HG03575 (cell line): ENCODE measurements around the gene ITGB6.

Experiments used
- ATAC-seq: cut with Tn5 transposase; IDR thresholded peaks from one replicate; pipeline ENCODE4 v1.9.1; 2021; ENCODE audit not compliant: unreplicated experiment, insufficient number of reproducible peaks, low FRiP score; ENCODE audit errors: extremely low read depth

Gene ITGB6

GRCh38 chr2:160110674-160111239 is 89.3 kb downstream of the ITGB6 start:
- no peak for ATAC-seq

DNA sequence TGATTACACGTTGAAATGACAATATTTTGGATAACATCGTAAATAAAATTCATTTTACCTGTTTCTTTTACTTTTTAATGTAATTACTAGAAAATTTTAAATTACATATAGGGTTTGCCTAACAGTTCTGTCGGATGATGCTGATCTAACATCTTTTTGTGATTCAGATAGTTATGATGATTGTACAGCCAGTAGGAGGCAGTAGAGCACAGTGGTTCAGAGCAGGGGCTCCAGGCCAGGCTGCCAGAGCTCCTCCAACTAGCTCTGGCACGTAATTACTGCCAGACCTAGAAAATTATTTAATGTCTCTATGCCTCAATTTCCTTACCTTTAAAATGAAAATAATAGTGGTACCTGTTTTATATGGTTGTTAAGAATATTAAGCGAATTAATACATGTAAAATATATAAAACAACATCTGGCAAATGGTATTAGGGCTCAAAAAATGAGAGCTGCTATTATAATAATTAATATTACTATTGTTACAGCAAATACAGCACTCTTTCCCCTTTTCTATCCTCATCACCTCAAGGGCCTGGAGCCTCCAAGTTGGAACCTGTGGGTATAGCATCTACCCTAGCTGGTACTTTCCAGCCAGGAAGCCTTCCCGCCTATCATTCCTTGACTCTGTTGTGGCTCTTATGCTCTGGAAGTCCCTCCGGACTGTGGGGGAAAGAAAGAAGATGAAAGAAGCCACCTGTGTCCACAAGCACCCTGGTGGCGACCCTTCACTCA is 90.0 kb downstream of the ITGB6 start:
- ATAC-seq, result peak; percentile 39

DNA sequence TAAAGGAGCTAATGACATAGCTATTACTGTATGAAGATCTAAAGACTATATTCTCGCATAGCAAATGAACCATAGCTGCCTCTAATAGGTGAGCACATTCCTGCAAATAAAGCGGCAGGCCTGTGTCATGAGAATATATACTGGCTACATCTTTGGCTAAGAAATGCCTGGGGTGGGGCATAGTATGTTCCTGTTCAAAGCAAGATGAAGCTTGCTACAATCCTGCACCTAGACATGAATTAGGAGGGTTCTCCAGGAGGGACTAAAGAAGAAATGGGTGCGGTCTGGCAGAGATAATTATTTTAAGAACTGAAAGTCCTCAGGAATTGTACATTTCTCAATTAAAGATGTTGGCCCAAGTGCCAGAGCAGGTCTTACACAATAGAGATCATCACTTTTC is 90.8 kb downstream of the ITGB6 start:
- no peak for ATAC-seq

DNA sequence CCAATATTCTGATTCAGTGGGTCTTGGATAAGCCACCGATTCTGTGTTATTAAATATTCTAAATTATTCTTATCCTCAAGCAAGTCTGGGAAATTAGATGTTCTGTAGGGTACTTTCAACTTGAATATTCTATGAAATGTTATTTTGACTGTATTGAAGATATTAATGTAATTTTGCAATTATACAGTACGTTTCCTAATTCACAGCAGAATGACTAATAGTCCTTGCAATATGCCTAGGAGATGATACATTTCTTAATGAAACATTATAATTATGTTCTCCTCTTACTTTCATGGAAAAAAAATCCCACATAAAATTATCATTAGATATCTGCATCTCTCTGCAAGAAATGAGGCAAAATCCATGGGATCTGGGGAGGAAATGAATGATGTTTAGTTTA is 91.4 kb downstream of the ITGB6 start:
- no peak for ATAC-seq

- ATAC-seq, result no peak
Measured at GRCh38 chr2:160105366-160105765, 94.7 kb downstream of the ITGB6 start.

- no peak for ATAC-seq
Measured at GRCh38 chr2:160104115-160104514, 96.0 kb downstream of the ITGB6 start.

GRCh38 chr2:160097326-160097725 is 102.7 kb downstream of the ITGB6 start:
- no peak for ATAC-seq

DNA sequence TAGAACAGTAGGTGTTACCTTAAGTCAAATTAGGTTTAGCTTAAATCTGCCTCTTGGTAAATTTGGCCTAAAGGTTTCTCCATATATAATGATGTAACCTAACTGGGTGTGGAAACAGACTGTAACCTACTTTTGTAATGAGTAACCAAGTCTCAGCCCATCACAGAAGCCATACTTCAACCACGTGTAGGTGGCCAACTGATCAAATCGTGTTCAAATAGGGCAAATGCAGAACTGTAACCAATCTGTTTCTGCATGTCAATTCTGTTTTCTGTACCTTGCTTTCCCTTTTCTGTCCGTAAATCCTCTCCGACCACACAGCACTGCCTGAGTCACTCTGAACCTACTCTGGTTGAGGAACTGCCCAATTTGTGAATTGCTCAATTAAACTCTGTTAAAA is 103.7 kb downstream of the ITGB6 start:
- no peak for ATAC-seq

GRCh38 chr2:160092445-160092844 is 107.6 kb downstream of the ITGB6 start:
- no peak for ATAC-seq

GRCh38 chr2:160091381-160091780 is 108.7 kb downstream of the ITGB6 start:
- no peak for ATAC-seq

- no peak for ATAC-seq
Measured at GRCh38 chr2:160087854-160088745, 112.0 kb downstream of the ITGB6 start.

DNA sequence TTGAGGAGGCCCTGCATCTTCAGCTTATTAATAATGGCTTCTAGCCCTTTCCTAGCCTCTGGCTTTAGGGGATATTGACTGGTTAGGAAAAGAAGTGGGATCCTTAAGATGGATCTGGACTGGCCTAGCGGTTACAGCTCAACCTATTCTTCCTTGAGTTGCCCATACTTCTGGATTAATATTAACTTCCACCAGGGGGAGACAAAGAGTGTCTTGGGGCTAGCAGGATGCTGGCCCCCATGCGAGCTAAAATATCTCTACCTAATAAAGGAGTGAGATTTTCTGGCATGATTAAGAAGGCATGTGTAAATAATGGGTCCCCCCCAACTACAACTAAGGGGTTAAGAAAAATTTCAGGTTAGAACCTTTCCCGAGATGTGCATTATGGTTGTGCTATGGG is 114.4 kb downstream of the ITGB6 start:
- ATAC-seq, result no peak

DNA sequence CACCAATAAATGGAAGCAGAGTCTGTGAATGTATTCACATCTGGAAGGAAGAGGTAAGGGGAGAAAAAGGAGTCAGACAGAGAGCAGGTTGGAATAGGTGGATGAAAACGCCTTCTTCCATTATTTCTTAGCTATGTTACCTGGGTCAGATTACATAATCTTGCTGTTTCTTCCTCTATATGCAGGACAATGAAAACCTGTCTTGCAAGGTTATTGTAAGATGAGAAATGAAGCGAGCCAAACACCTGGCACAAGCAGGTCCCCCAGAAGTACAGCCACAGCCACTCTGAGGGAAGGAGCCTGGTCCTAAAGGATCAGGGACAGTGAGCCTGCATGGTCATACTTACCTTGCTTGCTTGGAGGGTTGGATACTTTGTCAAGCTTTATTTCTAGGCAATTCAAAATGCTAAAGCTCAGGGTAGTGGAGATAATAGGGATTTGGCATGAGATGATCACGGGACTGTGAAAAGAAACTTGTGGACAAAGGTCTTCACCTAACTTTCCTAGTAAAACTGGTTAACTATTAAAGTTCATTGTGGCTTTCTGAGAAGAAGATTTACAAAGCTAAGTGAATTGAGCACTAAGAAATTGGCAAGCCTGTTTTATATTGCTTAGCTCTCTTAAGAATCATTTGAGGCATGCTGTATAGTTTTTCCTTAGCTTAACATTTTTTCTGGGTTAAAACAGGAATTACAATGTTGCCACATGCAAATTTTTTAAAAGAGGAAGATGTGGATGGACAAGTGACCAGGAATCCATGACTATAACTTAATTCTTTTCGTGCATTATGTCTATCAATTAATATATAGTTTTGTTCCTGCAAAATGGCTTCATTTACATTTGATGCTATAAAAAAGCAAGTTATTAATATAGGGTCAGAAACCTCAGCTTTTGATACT is 121.9 kb downstream of the ITGB6 start:
- ATAC-seq, result no peak

DNA sequence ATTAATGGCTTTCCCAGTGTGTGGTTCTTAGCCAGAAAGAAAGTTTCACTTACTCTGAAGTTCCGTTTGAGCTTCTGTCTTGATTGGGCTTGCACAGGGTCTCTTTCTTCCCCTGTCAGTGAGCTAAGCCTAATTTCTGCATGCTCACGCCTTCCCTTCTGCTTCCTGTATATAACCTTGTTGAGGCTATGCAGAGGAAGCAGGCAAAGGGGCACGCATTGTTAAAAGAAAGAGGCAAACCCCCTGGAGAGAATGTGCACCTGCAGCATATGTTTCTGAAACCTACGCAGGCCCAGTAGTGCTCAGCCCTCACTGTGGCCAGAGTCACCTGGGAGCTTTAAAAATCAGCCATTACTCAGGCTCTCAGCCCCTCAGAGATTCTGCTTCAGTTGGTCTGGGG is 123.2 kb downstream of the ITGB6 start:
- no peak for ATAC-seq

- no peak for ATAC-seq
Measured at GRCh38 chr2:160076241-160076640, 123.8 kb downstream of the ITGB6 start.

- no peak for ATAC-seq
Measured at GRCh38 chr2:160075171-160075570, 124.9 kb downstream of the ITGB6 start.

- ATAC-seq, result no peak
Measured at GRCh38 chr2:160073284-160073888, 126.7 kb downstream of the ITGB6 start.

DNA sequence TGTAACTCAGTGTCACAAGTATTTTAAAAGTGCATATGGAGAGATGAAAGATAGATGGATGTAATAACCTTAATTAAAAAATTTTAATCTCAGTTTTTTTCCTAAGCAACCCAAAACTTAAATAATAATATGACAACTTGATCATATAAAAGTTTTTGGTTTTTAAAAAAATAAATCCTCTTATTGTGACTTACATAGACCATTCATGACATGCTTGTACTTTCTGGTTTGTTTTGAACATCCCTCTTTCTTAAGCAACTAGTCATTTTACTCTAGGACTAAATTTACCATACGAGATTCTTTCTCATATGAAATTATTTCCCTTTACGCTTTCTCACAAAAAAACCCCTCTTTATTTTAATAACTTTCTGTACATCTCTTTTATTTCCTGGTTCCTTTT is 131.2 kb downstream of the ITGB6 start:
- no peak for ATAC-seq

- ATAC-seq, result no peak
Measured at GRCh38 chr2:160064916-160065315, 135.2 kb downstream of the ITGB6 start.
